OCI-LY1 (cell line): ENCODE results near the gene THOC2.
"Not testable (repeated sequence)": the region's sequence is repeated elsewhere in the genome, so short reads cannot be mapped to it uniquely, and the experiment has no call there.

Experiments used
- H2AFZ ChIP-seq: fragments of 200-600 bp; sonication (generic), shearing (Covaris generic); 2 replicates; pipeline ENCODE4 v1.6.0; 2014; ENCODE audit warnings: antibody characterized with exemption, mild to moderate bottlenecking, low read length
- H3F3A ChIP-seq: fragments of 200-600 bp; sonication (generic), shearing (Covaris generic); 2 replicates; pipeline ENCODE4 v1.6.0; 2014; ENCODE audit warnings: mild to moderate bottlenecking, antibody characterized with exemption, low read length, moderate library complexity; ENCODE audit not compliant: insufficient read depth
- H3K27ac ChIP-seq: fragments of 200-600 bp; sonication (generic); 2 replicates; pipeline ENCODE4 v1.5.1; 2014; ENCODE audit warnings: low read length, mixed run types, mild to moderate bottlenecking, low read depth; ENCODE audit not compliant: poor library complexity, severe bottlenecking
- H3K27me3 ChIP-seq: fragments of 200-600 bp; sonication (generic); 2 replicates; pipeline ENCODE4 v1.6.0; 2014; ENCODE audit warnings: antibody characterized with exemption, mild to moderate bottlenecking, low read length, moderate library complexity; ENCODE audit not compliant: insufficient read depth
- H3K36me3 ChIP-seq: fragments of 200-600 bp; sonication (generic); 2 replicates; pipeline ENCODE4 v1.6.1; 2014; ENCODE audit warnings: mild to moderate bottlenecking, antibody characterized with exemption, low read length, moderate library complexity, mixed read lengths; ENCODE audit not compliant: insufficient read depth
- H3K4me1 ChIP-seq: fragments of 200-600 bp; sonication (generic); 2 replicates; pipeline ENCODE4 v1.5.1; 2014; ENCODE audit warnings: mild to moderate bottlenecking, low read length, moderate library complexity; ENCODE audit not compliant: insufficient read depth, severe bottlenecking
- H3K4me2 ChIP-seq: fragments of 200-600 bp; sonication (generic), shearing (Covaris generic); 2 replicates; pipeline ENCODE4 v1.6.1; 2014; ENCODE audit warnings: low read length
- H3K4me3 ChIP-seq: fragments of 200-600 bp; sonication (generic); 2 replicates; pipeline ENCODE4 v1.5.1; 2014; ENCODE audit warnings: low read length, low read depth, mild to moderate bottlenecking, mixed read lengths; ENCODE audit not compliant: poor library complexity, severe bottlenecking
- H3K79me2 ChIP-seq: fragments of 200-600 bp; shearing (Covaris generic); 2 replicates; pipeline ENCODE4 v1.6.1; 2016; ENCODE audit warnings: mixed run types, low read length, mixed read lengths; ENCODE audit not compliant: insufficient read depth
- H3K9ac ChIP-seq: fragments of 200-600 bp; sonication (generic), shearing (Covaris generic); 2 replicates; pipeline ENCODE4 v1.6.1; 2014; ENCODE audit warnings: mild to moderate bottlenecking, low read length, mixed read lengths
- H3K9me2 ChIP-seq: fragments of 200-600 bp; sonication (generic), shearing (Covaris generic); 2 replicates; pipeline ENCODE4 v1.6.1; 2014; ENCODE audit warnings: low read depth, mild to moderate bottlenecking, low read length, mixed read lengths
- H3K9me3 ChIP-seq: fragments of 200-600 bp; shearing (Covaris generic); 2 replicates; pipeline ENCODE4 v1.6.1; 2014; ENCODE audit warnings: low read length, mixed read lengths
- H4K20me1 ChIP-seq: fragments of 200-600 bp; sonication (generic), shearing (Covaris generic); 2 replicates; pipeline ENCODE4 v1.6.0; 2016; ENCODE audit warnings: mild to moderate bottlenecking, low read length; ENCODE audit not compliant: insufficient read depth
- CTCF ChIP-seq: fragments of 200-600 bp; sonication (generic), shearing (Covaris generic); IDR thresholded peaks from 2 replicates; pipeline ENCODE4 v1.5.1; 2017; ENCODE audit warnings: mild to moderate bottlenecking, antibody characterized with exemption, low read length, moderate library complexity, mixed read lengths
- EZH2 ChIP-seq: fragments of 200-600 bp; sonication (generic), shearing (Covaris generic); IDR thresholded peaks from 2 replicates; pipeline ENCODE4 v1.8.0; 2017; ENCODE audit warnings: borderline replicate concordance, mixed run types, mild to moderate bottlenecking, antibody characterized with exemption, low read length, moderate library complexity, mixed read lengths

Gene THOC2

DNA sequence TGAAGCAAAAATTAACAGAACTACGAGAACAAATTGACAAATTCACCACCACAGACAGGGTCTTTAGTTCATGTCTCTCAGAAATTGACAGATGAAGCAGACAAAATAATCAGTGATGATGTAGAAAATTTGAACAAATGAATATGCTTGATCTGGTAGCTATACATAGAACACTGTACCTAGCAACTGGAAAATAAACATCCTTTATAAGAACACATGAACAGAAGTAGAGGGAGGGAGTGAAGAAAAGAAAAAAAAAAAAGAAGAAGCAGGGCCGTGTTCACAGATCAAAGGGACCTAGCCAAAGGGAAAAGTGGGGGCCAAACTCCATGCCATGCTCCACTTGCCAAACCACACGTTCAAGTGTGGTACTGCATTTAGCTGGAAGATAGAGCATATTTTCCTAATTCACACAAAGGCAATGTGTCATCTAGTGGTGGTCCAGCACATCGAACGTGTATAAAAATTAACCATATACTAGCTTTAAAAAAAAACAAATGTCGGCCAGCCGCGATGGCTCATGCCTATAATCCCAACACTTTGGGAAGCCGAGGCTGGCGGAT is 5.6 kb upstream of the THOC2 start:
- no peaks in the 10 kb centered on the region for H4K20me1 ChIP-seq
- TF ChIP-seq CTCF (no peak), EZH2 (no peak)
- H3K4me3 ChIP-seq, result no peak overlapping the region
- H3K4me1 ChIP-seq, result no peaks in the 10 kb centered on the region
- H3F3A ChIP-seq, result no peaks in the 10 kb centered on the region
- H3K9me2 ChIP-seq, result no peaks in the 10 kb centered on the region
- no peaks in the 10 kb centered on the region for H3K9me3 ChIP-seq
- H3K9ac ChIP-seq, result no peak overlapping the region
- H2AFZ ChIP-seq, result no peak overlapping the region
- H3K36me3 ChIP-seq, result no peaks in the 10 kb centered on the region
- no peak overlapping the region for H3K27ac ChIP-seq
- no peaks in the 10 kb centered on the region for H3K79me2 ChIP-seq
- H3K4me2 ChIP-seq, result no peak overlapping the region
- no peaks in the 10 kb centered on the region for H3K27me3 ChIP-seq

DNA sequence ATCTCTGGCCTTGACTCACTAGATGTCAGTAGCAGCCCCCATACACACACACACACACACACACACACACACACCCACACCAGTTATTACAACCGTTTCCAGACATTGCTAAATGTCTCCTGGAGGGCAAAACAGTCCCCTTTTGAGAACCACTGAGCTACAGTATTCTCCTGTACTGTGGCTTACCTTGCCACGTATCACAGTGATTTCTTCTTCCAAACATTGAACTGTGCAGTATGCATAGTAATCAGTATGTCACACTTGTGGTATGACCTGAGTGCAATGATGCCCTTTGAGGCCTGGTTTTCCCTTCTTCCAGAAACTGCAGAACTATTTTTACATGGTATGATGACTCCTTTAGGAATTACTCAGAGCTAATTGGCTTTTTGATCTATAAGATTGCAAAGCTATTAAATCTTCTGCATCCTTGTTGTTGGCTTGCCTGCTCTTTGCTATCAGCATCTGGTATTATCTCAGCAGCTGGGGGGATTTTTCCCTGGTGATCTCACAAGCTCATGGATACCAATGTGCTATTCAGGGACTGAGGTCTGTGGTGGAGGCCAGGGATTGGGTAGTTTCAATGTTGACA is 3.6 kb upstream of the THOC2 start:
- Histone ChIP-seq H3K9me3 (no peaks in the 10 kb centered on the region), H3K4me1 (peaks cover 1% of the 10 kb centered on the region), H3K27ac (no peak overlapping the region), H3K9ac (no peak overlapping the region), H2AFZ (no peak overlapping the region), H4K20me1 (no peaks in the 10 kb centered on the region), H3K36me3 (no peaks in the 10 kb centered on the region), H3K9me2 (no peaks in the 10 kb centered on the region), H3K4me3 (no peak overlapping the region), H3K4me2 (no peak overlapping the region), H3F3A (no peaks in the 10 kb centered on the region), H3K79me2 (peaks cover 13% of the 10 kb centered on the region), H3K27me3 (no peaks in the 10 kb centered on the region)
- TF ChIP-seq CTCF (no peak), EZH2 (no peak)

GRCh38 chrX:123735137-123735536 is 2.3 kb upstream of the THOC2 start:
- not testable (repeated sequence) for H3K36me3 ChIP-seq, H3K9me3 ChIP-seq, H3K27ac ChIP-seq, H2AFZ ChIP-seq, H3K4me3 ChIP-seq, H4K20me1 ChIP-seq, H3K27me3 ChIP-seq, H3K4me2 ChIP-seq, H3F3A ChIP-seq, H3K9me2 ChIP-seq, H3K9ac ChIP-seq
- Histone ChIP-seq H3K4me1 (peaks cover 14% of the 10 kb centered on the region), H3K79me2 (peaks cover 26% of the 10 kb centered on the region)

- H3K9me3 ChIP-seq, H3K27ac ChIP-seq, H3F3A ChIP-seq, H3K9ac ChIP-seq, H3K9me2 ChIP-seq, H4K20me1 ChIP-seq, H2AFZ ChIP-seq, H3K4me2 ChIP-seq, H3K27me3 ChIP-seq, H3K4me3 ChIP-seq: not testable (repeated sequence)
- Histone ChIP-seq H3K79me2 (peaks cover 37% of the 10 kb centered on the region), H3K36me3 (peaks cover 12% of the 10 kb centered on the region), H3K4me1 (peaks cover 25% of the 10 kb centered on the region)
Measured at GRCh38 chrX:123734079-123734478, 1.2 kb upstream of the THOC2 start.
